OCI-LY3 (cell line): Measurements from ENCODE around the gene MCUR1.

Experiments
- EZH2phosphoT487 ChIP-seq: fragments of 200-600 bp; shearing (Covaris generic); IDR thresholded peaks from 2 replicates; pipeline ENCODE4 v1.6.1; 2018; ENCODE audit warnings: antibody characterized with exemption, mixed run types, low read depth
- TF ChIP-seq, protein P1 (sequence below): fragments of 200-600, 300-600 bp; sonication (generic); IDR thresholded peaks from 2 replicates; pipeline ENCODE4 v1.5.1; 2014; ENCODE audit warnings: antibody characterized with exemption, low read length, low read depth

DNA sequence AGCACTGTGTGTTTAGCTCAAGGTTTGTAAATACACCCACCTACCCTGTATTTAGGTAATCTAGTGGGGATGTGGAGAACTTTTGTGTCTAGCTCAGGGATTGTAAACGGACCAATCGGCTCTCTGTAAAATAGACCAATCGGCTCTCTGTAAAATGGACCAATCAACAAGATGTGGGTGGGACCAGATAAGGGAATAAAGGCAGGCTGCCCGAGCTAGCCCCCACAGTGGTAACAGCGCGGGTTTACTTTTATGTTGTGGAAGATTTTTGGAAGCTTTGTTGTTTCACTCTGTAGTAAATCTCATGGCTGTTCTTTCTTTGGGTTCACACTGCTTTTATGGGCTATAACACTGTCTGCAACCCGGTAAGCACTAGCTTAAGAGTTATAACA lies 70.6 kb downstream of the MCUR1 start:
- TF ChIP-seq, protein P1, sequence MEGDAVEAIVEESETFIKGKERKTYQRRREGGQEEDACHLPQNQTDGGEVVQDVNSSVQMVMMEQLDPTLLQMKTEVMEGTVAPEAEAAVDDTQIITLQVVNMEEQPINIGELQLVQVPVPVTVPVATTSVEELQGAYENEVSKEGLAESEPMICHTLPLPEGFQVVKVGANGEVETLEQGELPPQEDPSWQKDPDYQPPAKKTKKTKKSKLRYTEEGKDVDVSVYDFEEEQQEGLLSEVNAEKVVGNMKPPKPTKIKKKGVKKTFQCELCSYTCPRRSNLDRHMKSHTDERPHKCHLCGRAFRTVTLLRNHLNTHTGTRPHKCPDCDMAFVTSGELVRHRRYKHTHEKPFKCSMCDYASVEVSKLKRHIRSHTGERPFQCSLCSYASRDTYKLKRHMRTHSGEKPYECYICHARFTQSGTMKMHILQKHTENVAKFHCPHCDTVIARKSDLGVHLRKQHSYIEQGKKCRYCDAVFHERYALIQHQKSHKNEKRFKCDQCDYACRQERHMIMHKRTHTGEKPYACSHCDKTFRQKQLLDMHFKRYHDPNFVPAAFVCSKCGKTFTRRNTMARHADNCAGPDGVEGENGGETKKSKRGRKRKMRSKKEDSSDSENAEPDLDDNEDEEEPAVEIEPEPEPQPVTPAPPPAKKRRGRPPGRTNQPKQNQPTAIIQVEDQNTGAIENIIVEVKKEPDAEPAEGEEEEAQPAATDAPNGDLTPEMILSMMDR: no peak
- TF ChIP-seq EZH2phosphoT487: no peak
